ENCODE data around the gene TMED8.
"Not testable (repeated sequence)": the region's sequence is repeated elsewhere in the genome, so short reads cannot be mapped to it uniquely, and the experiment has no call there.

Gene TMED8

GRCh38 chr14:77359626-77360025 is 17.3 kb downstream of the TMED8 start:
- no peak for DNase-seq (ENCODE audit: low read depth)

- no peak for DNase-seq (ENCODE audit: low read depth)
Observed at GRCh38 chr14:77356899-77357298, 20.0 kb downstream of the TMED8 start.

GRCh38 chr14:77355811-77356210 is 21.1 kb downstream of the TMED8 start:
- DNase-seq (ENCODE audit: low read depth): no peak

GRCh38 chr14:77353469-77354141 is 23.3 kb downstream of the TMED8 start:
- DNase-seq (ENCODE audit: low read depth): no peak

- DNase-seq (ENCODE audit: low read depth): no peak
Observed at GRCh38 chr14:77347751-77348150, 29.1 kb downstream of the TMED8 start.

GRCh38 chr14:77346495-77346894 is 30.4 kb downstream of the TMED8 start:
- no peak for DNase-seq (ENCODE audit: low read depth)

- no peak for DNase-seq (ENCODE audit: low read depth)
Observed at GRCh38 chr14:77344377-77344996, 32.4 kb downstream of the TMED8 start.

GRCh38 chr14:77343662-77344061 is 33.2 kb downstream of the TMED8 start:
- DNase-seq (ENCODE audit: low read depth): no peak

- DNase-seq (ENCODE audit: low read depth): no peak
Observed at GRCh38 chr14:77342726-77343397, 34.0 kb downstream of the TMED8 start.

- DNase-seq (ENCODE audit: low read depth): no peak
Observed at GRCh38 chr14:77340389-77340788, 36.5 kb downstream of the TMED8 start.

GRCh38 chr14:77339407-77339806 is 37.5 kb downstream of the TMED8 start:
- DNase-seq (ENCODE audit: low read depth): no peak

- DNase-seq (ENCODE audit: low read depth): no peak
Observed at GRCh38 chr14:77338302-77338701, 38.6 kb downstream of the TMED8 start.

- no peak for DNase-seq (ENCODE audit: low read depth)
Observed at GRCh38 chr14:77337880-77338279, 39.0 kb downstream of the TMED8 start.

- not testable (repeated sequence) for DNase-seq (ENCODE audit: low read depth)
Observed at GRCh38 chr14:77337255-77337654, 39.6 kb downstream of the TMED8 start.

- DNase-seq (ENCODE audit: low read depth): no peak
Observed at GRCh38 chr14:77335576-77335975, 41.3 kb downstream of the TMED8 start.

GRCh38 chr14:77329872-77330271 is 47.0 kb downstream of the TMED8 start:
- no peak for DNase-seq (ENCODE audit: low read depth)

- DNase-seq (ENCODE audit: low read depth): no peak
Observed at GRCh38 chr14:77327111-77327510, 49.8 kb downstream of the TMED8 start.

- no peak for DNase-seq (ENCODE audit: low read depth)
Observed at GRCh38 chr14:77325746-77326094, 51.2 kb downstream of the TMED8 start.

- no peak for DNase-seq (ENCODE audit: low read depth)
Observed at GRCh38 chr14:77324816-77325745, 51.8 kb downstream of the TMED8 start.

GRCh38 chr14:77324289-77324688 is 52.6 kb downstream of the TMED8 start:
- no peak for DNase-seq (ENCODE audit: low read depth)

- no peak for DNase-seq (ENCODE audit: low read depth)
Observed at GRCh38 chr14:77323571-77323970, 53.3 kb downstream of the TMED8 start.

GRCh38 chr14:77322951-77323350 is 53.9 kb downstream of the TMED8 start:
- DNase-seq (ENCODE audit: low read depth): no peak

Measured in stimulated activated CD8-positive, alpha-beta memory T cell treated with anti-CD3 and anti-CD28 coated beads, Interleukin-12 subunit alpha, Interleukin-12 subunit beta, amount 100 ng/mL, for 4 hours (primary cell).